GM19372 (cell line): ENCODE results near the gene LHFPL3.

ENCODE experiments used
- ATAC-seq: cut with Tn5 transposase; IDR thresholded peaks from one replicate; pipeline ENCODE4 v1.9.1; 2021; ENCODE audit warnings: mild to moderate bottlenecking, low read depth, moderate library complexity; ENCODE audit not compliant: unreplicated experiment

The LHFPL3 gene

GRCh38 chr7:104878577-104878976, 550.2 kb downstream of the LHFPL3 start:
- ATAC-seq: peak; percentile 77

DNA sequence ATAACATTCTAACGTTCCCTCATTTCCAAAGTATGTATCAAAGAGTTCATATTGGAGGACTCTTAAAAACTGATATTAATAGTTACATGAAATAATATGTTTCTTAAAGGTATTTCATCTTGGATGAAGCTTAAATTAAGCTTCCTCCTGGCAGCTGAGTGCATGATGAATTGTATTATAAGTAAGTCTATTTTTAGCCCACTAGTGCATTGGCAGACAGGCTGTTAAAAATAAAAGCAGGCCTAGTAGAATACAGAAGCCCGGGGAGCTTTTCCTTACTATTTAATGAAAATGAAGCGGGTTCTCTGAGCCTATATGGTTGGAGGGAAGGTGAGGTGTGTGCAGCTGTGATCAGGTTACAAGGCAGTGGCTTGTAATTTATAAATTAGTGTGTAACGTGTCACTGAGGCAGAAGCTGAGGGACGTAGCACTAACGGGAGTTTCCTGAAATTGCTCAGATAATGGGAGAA, 554.9 kb downstream of the LHFPL3 start:
- ATAC-seq: peak; percentile 11

DNA sequence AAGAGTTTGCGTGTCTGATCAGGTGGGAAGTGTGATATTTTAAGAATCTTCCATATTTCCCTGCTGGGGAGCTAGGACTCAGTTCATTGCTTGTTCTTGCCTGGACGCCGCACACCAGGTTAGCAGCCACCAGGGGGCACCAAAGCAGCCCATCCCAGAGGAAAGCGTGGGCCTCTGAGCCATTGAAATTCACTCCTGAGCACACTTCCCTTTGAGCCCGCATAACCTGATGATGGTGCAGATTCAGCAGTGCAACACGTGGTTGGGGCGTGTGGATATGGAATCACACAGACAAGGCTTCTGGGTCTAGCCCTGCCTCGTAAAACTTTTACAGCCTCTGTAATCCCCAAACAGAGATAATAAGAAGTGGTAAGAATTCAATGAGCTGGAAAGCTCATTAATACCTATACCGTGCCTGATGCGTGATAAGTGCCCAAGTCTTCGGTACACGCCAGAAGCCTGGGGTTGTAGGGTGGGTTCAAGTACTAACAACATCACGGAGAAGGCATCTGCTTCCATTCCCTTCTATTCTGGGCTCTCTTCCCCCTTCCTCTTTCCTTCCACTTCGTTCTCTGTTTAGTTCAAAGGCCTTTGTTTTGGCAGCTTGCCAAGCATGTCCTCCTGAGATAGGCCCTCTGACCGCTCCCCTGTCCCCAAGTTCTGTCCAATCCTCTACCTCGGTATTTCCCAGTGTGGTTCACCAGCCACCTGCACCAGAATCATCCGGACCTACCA, 555.5 kb downstream of the LHFPL3 start:
- ATAC-seq: peak; percentile 75

GRCh38 chr7:104886651-104887050, 558.2 kb downstream of the LHFPL3 start:
- ATAC-seq: no peak

GRCh38 chr7:104890216-104890615, 561.8 kb downstream of the LHFPL3 start:
- ATAC-seq: no peak

DNA sequence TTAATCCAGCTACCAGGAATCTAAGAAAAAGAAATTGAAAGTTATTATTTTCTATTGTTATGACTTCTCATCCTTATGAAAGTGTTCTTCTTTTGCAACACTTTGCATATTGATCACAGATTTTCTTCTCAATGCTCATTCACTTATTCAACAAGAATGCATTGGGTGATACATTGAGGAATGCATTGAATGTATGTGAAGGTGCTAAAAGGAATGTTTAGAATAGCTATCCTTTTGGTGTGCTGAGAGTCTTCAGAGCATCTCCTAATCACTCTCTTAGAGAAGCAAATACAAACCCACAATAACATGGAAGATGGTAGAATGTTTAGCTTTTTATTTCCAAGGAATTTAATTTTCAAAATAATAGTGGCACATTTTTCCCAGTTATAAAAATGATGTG, 563.5 kb downstream of the LHFPL3 start:
- ATAC-seq: no peak

GRCh38 chr7:104894314-104894713, 565.9 kb downstream of the LHFPL3 start:
- no peak for ATAC-seq

- no peak for ATAC-seq
These were observed 566.5 kb downstream of the LHFPL3 start for GRCh38 chr7:104894726-104895521.

- no peak for ATAC-seq
These were observed 567.3 kb downstream of the LHFPL3 start for GRCh38 chr7:104895522-104896236.

DNA sequence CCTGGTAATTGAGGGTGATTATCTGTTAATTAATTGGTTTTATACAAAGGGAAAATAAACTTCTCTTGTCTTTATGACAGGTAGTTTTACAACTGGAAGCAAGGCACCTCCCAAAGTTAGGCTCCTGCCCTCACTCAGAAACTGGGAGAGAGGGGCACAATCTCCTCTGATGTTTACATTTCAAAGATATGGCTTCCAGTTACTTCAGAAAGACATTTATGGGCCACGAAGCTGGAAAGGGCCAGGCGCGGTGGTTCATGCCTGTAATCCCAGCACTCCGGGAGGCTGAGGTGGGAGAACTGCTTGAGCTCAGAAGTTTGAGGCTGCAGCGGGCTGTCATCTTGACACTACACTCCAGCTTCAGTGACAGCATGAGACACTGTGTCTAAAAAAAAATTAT, 570.0 kb downstream of the LHFPL3 start:
- no peak for ATAC-seq

- no peak for ATAC-seq
These were observed 572.3 kb downstream of the LHFPL3 start for GRCh38 chr7:104900525-104901239.

DNA sequence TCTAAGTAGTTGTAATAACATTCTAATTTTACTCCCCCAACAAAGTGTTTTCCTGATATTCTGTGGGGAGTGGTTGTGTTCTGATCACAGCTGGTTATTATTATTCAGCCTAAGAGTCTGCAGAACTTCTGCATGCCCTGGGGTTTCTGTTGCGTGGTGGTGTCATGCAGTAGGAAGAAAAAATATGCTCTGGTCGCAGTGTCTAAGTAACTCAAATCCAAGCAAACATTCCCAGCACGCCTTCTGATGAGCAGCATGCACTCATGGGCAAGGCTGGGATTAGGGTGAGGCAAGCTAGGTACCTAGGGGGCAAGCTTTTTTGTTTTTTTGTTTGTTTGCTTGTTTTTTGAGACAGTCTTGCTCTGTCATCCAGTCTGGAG, 572.8 kb downstream of the LHFPL3 start:
- ATAC-seq: no peak

GRCh38 chr7:104902183-104902582, 573.8 kb downstream of the LHFPL3 start:
- ATAC-seq: no peak

- no peak for ATAC-seq
These were observed 574.6 kb downstream of the LHFPL3 start for GRCh38 chr7:104903044-104903443.

DNA sequence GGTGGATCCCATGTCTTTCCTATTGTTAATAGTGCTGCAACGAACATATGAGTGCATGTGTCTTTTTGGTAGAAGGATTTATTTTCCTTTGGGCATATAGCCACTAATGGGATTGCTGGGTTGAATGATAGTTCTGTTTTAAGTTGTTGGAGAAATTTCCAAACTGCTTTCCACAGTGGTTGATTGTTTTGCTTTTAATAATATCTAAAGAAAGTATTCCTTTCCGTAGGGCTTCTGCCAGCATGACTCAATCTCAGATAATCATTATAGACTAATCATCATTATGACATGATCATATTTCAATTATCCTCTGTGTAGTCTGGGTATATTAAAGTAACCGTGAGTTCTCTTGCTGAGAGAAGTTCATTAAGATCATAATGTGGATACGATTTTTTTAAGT, 575.4 kb downstream of the LHFPL3 start:
- ATAC-seq: no peak

- ATAC-seq: no peak
These were observed 577.6 kb downstream of the LHFPL3 start for GRCh38 chr7:104906032-104906431.

GRCh38 chr7:104906556-104906955, 578.2 kb downstream of the LHFPL3 start:
- no peak for ATAC-seq

DNA sequence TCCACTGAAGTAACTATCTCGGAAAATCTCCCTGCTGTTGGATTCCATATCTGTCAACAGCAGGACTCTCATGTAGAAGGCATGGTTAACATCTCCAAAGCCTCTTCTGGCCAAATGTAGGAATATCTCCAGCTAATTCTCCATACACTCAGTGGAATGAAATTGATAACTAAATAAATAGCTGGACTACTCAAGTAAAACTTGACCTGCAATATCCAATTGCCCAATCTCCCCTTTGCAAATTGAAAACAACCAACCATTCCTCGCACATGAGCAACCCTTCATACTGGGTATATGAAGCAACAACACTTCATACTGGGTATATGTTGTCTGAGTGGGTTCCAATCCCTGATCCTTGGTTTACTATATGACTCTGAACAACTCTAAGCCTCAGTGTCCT, 580.2 kb downstream of the LHFPL3 start:
- ATAC-seq: no peak

DNA sequence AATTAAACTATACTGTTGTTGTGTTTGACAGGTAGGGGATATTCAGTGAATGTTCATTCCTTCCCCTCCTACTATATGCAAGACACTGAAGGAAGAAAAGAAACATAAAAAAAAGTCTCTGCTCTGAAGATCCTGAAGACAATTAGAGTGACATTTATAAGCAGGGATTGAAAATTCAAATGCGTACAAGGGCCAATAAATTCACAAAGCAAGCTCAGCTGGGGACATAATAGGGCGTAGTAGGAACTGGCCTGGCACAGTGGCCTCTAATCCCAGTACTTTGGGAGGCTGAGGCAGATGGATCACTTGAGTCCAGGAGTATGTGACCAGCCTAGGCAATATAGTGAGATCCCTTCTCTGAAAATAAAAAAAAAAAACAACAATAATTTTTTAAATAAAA, 580.7 kb downstream of the LHFPL3 start:
- ATAC-seq: no peak

DNA sequence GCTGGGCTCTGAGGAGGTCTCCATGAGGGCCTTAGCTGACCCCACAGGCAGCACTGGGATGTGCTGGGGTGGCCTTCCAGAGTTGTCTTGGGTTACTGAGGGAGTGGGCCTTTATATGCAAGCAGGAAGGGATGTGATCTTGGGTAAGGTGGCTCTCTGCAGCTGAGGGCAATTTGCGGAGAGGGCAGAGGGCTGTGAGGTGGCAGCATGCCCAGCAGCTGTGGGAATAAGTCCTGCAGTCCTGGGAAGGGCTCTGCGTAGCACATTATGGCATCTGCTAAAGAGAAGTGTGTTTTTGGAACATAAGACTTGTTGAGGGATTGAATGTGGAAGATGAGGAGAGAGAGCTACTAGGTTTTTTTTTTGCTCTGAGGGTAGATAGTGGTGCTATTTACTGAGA, 586.0 kb downstream of the LHFPL3 start:
- ATAC-seq: no peak

- no peak for ATAC-seq
These were observed 593.2 kb downstream of the LHFPL3 start for GRCh38 chr7:104921596-104921995.
